ENCODE results near the gene USP19.
A peak's percentile ranks its signal among the peaks of the same experiment; 100 is the strongest.

Gene USP19, protein sequence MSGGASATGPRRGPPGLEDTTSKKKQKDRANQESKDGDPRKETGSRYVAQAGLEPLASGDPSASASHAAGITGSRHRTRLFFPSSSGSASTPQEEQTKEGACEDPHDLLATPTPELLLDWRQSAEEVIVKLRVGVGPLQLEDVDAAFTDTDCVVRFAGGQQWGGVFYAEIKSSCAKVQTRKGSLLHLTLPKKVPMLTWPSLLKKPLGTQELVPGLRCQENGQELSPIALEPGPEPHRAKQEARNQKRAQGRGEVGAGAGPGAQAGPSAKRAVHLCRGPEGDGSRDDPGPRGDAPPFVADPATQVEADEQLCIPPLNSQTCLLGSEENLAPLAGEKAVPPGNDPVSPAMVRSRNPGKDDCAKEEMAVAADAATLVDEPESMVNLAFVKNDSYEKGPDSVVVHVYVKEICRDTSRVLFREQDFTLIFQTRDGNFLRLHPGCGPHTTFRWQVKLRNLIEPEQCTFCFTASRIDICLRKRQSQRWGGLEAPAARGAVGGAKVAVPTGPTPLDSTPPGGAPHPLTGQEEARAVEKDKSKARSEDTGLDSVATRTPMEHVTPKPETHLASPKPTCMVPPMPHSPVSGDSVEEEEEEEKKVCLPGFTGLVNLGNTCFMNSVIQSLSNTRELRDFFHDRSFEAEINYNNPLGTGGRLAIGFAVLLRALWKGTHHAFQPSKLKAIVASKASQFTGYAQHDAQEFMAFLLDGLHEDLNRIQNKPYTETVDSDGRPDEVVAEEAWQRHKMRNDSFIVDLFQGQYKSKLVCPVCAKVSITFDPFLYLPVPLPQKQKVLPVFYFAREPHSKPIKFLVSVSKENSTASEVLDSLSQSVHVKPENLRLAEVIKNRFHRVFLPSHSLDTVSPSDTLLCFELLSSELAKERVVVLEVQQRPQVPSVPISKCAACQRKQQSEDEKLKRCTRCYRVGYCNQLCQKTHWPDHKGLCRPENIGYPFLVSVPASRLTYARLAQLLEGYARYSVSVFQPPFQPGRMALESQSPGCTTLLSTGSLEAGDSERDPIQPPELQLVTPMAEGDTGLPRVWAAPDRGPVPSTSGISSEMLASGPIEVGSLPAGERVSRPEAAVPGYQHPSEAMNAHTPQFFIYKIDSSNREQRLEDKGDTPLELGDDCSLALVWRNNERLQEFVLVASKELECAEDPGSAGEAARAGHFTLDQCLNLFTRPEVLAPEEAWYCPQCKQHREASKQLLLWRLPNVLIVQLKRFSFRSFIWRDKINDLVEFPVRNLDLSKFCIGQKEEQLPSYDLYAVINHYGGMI (N-terminal part only)

DNA sequence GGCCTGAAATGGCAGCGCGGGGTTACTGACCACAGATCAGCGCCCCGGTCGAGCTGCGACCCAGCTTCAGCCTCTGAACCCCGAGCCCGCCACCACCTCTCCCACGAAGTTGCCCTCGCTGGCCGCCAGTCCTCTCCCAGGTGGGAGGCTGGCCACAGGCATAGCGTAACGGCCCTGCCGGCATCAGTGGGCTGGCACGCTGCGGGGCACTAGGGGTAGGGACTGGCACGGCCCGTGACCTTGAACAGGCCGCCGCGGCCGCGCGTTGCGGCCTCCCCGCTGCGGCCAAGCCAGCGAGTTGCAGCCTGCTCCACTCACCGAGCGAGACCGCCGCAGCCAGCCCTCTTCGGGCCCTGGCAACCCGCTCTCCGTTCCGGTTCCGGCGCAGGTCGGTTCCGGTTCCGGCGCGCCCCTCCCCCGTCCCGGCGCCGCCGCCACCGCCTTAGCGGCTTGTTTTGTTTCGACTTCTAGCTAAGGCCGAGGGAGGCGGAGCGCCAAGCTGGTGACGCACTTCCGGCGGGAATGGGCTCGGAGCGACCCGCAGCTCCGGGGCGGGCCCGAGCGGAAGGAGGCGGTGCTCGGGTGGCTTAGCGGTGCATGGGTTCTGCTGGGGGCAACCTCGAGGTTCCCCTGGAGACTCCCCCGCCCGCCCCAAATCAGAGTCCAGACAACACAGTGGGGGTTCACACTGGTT, at the start of gene USP19:
TSS of gene USP19 (minus strand) at position 386 of the 694 bp plus-strand sequence. CDS start 1,678 bp downstream, outside the sequence.
- peak; percentile 80 for DNase-seq (ENCODE audit: low read depth)

DNA sequence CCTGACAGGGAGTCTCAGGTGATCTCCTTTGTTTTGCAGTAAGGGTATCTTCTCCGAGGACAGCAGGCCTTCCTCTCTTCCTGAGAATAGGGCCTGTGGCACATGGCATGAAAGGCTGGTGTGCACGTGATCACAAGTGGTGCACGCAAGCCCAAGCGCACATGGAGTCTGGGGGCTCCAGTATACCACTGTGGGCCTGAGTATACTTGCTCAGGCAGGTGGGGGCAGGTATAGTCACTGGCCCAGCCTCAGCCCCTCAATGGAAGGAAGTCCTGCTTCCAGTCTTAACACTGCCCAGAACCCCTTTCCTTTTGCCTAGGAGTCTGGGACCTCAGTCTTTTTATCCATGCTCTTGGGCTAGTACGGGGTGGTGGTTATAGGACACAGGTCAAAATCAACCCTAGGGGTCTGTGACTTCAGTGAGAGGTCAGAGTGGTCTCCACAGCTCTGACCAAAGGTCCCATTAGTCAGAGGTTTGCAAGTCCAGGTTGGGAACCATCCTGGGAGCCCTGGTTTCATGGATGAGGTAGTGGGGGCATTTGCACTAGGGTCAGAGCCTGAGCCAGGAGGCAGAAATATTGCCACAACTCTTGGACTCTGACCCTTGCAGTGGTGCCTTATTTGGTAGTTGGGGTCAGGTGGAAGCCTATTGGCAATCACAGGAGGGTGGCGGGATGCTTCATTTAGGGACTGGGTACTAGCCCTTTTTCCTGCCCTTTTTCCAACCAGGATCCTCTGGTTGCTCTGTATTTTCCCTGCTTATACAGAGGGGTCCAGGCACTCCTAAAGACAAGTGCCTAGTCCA, 46.3 kb upstream of the USP19 start:
- DNase-seq (ENCODE audit: low read depth): no peak

DNA sequence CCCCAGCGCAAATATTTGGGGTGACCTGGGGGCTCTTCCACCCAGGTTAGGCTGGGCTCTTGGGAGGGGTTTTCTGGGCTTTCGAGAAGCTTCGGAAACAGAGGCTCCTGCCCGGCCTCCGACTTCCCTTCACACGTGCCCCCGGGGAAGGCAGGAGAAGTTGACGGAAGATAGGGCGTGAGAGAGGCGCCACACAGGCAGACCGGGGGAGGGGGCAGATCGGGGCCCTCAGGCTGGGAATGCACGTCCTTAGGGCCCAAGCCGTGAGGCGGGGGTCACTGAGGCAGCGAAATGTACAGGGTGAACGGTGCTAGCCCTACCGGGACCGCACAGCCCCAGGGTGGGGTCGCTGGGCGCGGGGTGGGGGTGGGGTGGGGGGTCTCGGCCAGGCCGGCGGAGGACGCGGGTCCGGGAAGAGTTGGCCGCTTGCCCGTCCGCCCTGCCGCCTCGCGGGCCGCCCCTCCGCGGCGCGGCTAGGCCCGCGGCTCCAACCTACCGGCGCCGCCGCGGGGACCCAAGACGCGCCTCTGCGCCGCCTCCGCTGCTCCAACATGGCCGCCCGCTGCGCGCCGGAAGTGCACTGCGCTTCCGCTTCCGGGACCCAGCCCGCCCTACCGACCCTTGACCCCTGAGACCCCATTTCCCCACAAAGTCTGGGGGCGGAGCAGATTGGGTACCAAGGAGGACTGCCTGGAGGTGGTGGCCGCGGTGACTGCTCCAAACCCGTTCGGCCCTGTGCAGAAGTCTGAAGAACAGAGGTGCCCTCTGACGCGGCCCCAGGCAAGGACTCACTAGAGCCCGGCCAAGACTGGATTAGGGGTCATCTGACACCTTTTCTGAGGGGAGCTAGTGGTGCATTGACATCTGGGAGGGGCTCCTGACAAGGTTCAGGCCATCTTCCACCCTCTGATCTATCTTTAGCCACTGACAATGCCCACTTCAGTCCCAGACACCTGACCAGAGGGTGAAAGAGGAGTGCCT, 45.4 kb upstream of the USP19 start, which contains the start of gene CCDC71:
TSS of gene CCDC71 (minus strand) at position 561 of the 981 bp plus-strand sequence. CDS start 2,123 bp downstream, outside the sequence.
- peak; percentile 47 for DNase-seq (ENCODE audit: low read depth)

DNA sequence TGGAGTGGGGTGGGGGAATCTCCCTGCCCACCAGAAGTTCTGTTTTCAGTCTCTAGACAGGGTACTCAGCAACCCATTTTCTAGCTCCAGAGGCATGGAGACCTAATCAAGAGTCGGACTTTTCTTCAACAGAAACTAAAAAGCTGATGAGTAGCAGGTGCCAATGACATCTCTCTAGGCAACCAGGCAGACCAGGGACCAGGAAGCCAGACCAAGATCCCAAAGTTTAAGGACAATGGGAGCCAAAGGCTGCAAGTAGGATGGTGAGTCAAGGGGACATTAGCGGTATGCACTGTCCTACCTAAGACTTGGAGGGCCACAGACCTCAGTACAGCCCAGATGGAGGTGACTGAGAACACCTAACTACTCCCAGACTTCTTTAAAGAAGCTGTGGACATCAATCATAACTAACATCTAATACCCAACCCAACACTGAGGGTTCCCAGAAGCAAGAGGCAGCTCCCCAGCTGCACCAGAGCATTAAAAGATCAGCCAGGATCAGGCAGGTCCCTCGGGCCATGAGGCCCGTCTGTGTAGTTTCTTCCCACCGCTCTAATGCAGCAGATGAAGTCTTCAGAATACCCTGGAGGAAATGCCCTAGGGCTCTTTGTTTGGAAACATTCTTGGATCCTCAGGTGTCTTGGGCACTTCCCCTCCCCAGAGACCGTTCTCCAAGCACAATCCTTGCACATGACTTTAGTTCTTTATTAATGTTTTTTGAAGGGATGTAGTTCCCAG, 44.5 kb upstream of the USP19 start:
- no peak for DNase-seq (ENCODE audit: low read depth)

DNA sequence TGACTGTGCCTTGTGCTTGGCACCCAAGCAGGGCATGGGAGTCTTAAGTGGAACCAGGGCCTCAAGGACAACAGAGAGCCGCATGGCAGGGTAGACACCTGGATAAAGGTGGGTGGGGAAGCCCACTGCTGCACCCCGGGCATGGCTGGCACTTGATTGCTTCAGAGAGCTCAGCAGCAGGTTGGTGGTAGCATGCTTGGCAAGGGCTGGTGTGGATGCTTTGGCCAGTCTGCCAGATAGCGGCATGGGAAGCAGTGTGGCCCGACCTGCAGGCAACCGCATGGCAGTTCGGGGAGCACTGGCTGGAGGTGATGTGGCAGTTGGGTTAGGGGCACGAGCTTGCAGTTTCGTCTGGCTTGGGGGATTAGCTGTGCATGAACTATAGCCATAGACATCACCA, 43.0 kb upstream of the USP19 start:
- DNase-seq (ENCODE audit: low read depth): no peak

DNA sequence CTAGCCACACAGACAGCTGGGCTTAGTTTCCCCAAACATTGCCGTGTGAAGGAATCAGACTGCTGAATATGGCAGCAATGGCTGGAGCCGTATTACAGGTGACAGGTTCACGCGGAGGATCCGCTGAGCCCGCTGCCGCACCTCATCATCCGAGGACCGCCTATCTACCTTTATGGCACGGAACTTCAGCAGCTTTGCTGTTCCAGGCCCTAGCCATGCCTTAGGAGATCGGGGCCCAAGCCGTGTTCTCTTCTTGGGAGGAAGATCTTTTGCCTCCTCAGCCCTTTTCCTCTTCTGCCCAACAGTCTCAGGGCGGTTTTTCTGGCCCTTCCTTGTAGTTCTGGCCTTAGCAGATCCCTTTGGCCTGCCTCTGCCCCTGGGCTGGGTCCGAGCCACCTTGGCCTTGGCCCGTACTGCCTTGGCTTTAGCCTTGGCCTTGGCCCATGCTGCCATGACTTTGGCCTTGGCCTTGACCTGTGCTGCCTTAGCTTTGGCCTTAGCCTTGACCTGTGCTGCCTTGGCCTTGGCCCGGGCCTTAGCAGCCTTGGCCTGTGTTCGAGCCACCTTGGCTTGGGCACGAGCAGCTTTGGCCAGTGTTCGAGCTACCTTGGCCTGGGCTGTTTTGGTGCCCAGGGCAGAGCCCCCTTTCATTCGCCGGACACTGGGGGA, 42.3 kb upstream of the USP19 start:
- DNase-seq (ENCODE audit: low read depth): no peak

DNA sequence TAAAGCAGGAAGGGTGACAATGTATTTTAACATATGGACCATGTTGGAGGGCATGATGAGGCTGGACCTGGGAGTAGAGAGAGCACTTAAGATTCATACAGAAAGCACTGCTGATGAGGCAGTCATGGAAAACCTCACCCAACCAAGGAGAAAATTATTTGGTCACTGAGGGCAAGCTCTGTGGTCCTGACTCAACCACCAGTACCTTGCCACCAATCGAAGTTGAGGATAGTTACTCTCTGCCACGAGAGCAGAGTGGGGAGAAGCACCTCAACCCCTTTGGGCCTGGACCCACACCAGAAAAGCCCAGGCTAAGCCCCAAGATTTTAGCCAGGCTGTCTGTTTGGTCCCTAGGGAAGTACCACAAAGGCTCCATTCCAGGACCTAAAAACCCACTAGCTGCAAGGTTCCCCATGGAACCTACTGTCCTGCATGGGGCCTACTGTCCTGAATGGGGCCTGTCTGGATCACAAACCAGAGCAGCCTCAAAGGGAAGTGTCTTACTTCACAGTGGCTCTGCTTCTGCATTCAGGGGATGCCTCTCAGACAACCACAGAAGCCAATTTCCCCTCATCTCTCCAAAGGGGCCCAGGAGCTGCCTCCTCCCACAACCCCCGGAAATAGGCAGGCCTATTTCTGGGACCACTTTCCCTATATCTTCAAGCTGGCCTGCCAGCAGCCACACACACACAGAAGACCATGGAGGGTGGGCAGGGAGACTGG, 41.3 kb upstream of the USP19 start:
- DNase-seq (ENCODE audit: low read depth): no peak

DNA sequence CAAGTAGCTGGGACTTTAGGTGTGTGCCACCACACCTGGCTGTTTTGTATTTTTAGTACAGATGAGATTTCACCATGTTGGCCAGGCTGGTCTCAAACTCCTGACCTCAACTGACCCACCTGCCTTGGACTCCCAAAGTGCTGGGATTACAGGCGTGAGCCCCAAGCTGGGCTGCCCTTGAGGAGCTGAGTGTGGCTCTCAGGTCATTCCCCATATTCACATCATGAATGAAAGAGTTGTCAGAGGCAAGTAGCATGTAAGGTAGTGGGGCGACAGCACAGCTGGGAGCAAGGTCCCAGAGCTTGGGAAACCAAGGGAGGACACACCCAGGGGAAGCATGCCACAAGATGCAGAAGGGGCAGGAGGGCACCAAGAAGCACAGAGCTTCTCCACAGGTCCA, 40.6 kb upstream of the USP19 start:
- no peak for DNase-seq (ENCODE audit: low read depth)

DNA sequence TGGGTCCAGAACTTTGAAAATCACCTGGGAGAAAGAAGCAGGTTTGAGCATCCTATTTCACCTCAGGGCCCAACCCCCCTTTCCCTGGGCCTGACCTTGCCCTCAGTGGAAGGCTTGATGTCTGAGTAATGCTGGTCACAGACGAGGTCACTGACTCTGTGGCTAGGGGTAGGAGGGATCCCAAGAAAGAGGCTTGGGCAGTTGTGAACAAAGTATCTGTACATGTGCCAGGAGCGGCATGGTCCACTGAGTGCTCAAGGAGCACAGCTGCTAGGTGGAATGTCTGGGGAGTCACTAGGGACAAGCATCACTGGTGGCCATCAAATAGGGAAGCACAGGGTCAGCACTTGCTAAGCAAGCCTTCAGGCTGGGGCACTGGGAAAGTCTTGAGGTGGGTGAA, 38.2 kb upstream of the USP19 start:
- no peak for DNase-seq (ENCODE audit: low read depth)

DNA sequence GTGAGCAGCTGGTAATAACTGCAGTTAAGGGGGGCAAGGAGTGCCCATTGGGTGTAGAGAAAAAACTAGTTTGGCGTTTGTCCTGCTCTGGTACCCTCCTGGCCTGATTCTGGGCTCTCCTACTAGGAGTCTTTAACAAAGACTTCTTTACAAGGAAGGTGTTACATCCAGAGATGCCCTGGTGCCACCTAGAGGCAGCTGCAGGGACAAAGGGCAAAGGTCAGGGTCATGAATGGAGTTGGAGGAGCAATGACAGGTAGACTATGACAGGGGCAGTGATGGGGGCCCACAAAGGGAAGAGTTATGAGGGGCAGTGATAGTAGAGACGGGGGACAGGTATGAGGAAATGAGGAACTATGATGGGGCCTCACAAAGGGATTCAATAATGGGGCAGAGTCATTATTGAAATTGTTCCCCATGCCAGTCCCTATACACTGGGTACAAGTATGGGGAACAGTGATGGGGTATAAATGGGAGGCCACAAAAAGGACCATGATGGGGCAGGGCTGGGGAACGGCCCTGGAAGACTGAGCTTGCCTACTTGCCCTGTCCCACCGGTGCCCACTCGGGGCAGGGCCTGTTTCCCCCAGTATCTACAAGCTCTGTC, 37.6 kb upstream of the USP19 start:
- DNase-seq (ENCODE audit: low read depth): peak; percentile 49

DNA sequence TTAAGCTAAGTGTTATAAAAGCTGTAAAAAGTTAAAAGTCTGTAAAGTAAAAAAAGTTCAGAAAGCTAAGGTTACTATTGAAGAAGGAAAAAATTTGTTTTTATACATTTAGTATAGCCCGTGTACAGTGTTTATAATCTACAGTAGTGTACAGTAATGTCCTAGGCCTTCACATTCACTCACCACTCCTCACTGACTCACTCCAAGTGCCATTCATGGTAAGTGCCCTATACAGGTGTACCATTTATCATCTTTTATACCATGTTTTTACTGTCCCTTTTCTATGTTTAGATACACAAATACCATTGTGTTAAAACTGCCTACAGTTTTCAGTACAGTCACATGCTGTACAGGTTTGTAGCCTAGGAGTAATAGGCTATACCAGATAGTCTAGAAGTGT, 36.7 kb upstream of the USP19 start:
- DNase-seq (ENCODE audit: low read depth): no peak

DNA sequence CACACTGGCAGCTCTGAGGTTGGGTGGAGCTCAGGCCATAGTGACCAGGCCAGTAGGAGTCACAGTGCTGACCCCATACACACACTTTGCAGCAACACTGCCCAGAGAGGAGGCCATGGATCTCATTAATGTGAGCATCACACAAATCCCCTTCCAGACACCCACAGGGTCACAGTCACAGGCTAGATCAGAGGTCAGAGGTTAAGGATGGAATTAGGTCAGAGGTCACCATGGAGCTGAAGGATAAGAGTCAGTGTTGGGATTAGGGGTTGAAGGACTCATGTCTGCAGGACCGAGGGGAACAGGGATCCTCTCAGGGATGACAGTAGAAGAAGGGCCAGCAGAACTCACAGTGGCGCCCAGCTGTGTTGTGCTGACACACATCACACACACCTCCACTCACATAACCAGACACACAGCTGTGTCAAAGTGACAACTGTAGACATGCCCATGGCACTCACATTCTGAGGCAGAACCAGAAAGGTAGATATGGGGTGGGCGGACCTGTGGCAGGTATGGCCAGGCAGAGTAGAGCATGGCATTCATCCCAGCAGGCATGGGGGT, 32.8 kb upstream of the USP19 start:
- no peak for DNase-seq (ENCODE audit: low read depth)

DNA sequence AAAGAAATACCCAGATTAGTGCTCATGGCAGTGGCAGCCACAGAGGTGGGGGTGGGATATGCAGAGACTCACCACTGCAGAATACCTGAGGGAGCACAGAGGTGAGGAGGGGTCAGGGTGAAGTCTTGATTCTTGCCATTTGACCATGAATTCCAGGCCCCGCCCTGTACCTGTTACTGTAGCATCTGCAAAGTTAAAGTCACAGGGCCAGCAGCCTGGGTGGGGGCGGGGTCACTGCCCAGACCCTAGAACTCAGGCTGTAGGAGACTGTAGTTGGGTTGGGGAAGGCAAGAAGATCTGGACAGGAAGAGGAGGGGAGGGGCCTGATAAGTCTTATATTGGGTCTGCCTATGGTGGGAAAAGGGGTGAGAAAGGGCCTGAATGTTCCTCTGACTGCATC, 31.0 kb upstream of the USP19 start:
- DNase-seq (ENCODE audit: low read depth): no peak

DNA sequence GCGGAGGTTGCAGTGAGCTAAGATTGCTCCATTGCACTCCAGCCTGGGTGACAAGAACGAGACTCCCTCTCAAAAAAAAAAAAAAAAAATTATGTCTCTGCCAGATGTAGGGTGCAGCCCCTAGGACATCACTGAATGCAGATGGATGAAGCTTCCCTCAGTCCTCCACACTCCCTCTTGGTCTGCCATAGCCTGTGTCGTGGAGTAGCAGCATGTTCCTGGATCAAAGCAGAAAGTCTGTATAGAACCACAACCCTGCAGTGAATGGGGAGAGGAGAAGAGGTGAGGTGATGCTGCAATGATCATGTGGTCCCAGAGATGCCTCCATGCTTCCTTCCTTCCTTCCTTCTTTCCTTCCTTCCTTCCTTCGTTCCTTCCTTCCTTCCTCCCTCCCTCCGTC, 27.5 kb upstream of the USP19 start:
- DNase-seq (ENCODE audit: low read depth): no peak

DNA sequence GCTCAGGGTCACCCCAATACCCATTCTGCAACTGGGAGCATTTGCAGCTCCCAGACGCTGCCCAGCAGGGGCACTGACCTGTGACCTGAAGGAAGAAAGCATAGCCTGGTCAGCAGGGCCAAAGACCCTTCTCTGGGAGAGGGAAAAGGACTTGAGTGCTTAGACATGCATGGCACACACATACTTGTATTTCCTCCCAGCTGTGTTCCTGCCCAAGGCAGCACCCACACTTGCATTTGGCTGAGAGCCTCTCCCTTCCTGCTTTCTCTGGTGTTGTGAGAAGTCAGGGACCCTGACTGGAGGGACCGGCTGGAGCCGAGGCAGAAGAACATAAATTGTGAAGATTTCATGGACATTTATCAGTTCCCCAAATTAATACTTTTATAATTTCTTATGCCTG, 19.5 kb upstream of the USP19 start:
- no peak for DNase-seq (ENCODE audit: low read depth)

DNA sequence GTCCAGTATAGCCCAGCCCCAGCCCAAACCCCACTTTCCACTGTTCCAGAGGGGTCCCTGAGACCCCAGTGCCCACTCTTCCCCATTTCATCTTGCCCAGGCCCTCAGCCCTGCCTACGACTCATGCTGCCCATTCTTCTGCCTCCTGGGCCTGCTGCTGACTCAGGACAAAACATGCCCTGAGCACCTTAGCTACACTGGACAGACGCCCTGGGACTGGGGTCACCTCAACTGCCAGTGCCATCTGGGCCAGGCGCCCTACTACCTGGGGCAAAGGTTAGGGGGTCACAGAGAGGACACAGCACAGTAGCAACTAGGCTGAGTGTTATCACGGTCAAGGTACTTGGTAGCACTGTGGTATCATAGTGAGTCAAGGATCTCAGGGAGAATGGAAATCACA, 14.9 kb upstream of the USP19 start:
- DNase-seq (ENCODE audit: low read depth): no peak
